H1 (cell line): Measurements from ENCODE around the gene DUSP18. TPM values are rescaled to one million over a fixed set of nuclear protein-coding genes. Genes with fewer than 3 reads are reported as not detected.

Experiments used
- CTCF ChIA-PET: fragments of 300-600 bp; sonication (Branson Sonifier 250); formaldehyde crosslinking; loops from one replicate; lab custom pipeline; 2021; ENCODE audit not compliant: partially characterized antibody; lab: Charles Lee
- POLR2A ChIA-PET: fragments of 300-600 bp; sonication (Branson Sonifier 250); formaldehyde crosslinking; loops from one replicate; lab custom pipeline; 2021; ENCODE audit warnings: inconsistent platforms; ENCODE audit not compliant: partially characterized antibody; lab: Charles Lee
- DNase-seq, 2 experiments: peaks; one replicate each; pipeline versions ENCODE4 v3.0.0 to v3.0.0-alpha.2; 2010 to 2022; ENCODE audit warnings: low spot score in 2 of 2, low read depth in 1 of 2, mixed read lengths in 1 of 2
- FAIRE-seq: peaks from 2 replicates; lab custom pipeline; 2011; peaks lifted over from hg19 to GRCh38; lab: Jason Lieb, UNC
- H2AFZ ChIP-seq: 2 replicates; pipeline ENCODE4 v1.8.1; 2012; ENCODE audit warnings: low read length, inconsistent platforms
- H2AK5ac ChIP-seq: 2 replicates; pipeline ENCODE4 v1.6.1; 2013; ENCODE audit warnings: low read depth, low read length
- H2BK120ac ChIP-seq: replicated peaks from 2 replicates; pipeline ENCODE3; 2013; ENCODE audit warnings: low read depth, low read length, inconsistent platforms
- H2BK12ac ChIP-seq: 2 replicates; pipeline ENCODE4 v1.6.1; 2013; ENCODE audit warnings: low read depth, low read length
- H2BK15ac ChIP-seq: 2 replicates; pipeline ENCODE4 v1.6.1; 2013; ENCODE audit warnings: low read length
- H2BK20ac ChIP-seq: 2 replicates; pipeline ENCODE4 v1.6.1; 2013; ENCODE audit warnings: low read length
- H2BK5ac ChIP-seq: 2 replicates; pipeline ENCODE4 v1.6.1; 2013; ENCODE audit warnings: low read depth, low read length
- H3K14ac ChIP-seq: 2 replicates; pipeline ENCODE4 v1.6.1; 2013; ENCODE audit warnings: inconsistent platforms; ENCODE audit not compliant: insufficient read length
- H3K18ac ChIP-seq: 2 replicates; pipeline ENCODE4 v1.6.1; 2013; ENCODE audit warnings: low read length; ENCODE audit errors: extremely low read depth
- H3K23ac ChIP-seq: 2 replicates; pipeline ENCODE4 v1.6.1; 2013; ENCODE audit warnings: inconsistent platforms; ENCODE audit not compliant: insufficient read length
- H3K23me2 ChIP-seq: 2 replicates; pipeline ENCODE4 v1.6.1; 2013; ENCODE audit warnings: low read depth, low read length
- H3K27ac ChIP-seq: 2 replicates; pipeline ENCODE4 v1.6.1; 2011; ENCODE audit warnings: low read depth, low read length, inconsistent platforms
- H3K27me3 ChIP-seq, 4 experiments: replicated peaks in 1 of 4; 1 replicate in 1 of 4; 2 replicates in 3 of 4; pipeline versions ENCODE4 v1.6.1 to v1.8.1; 2011 to 2013; ENCODE audit warnings: low read length in 3 of 4, mild to moderate bottlenecking in 3 of 4, inconsistent platforms in 2 of 4, mixed read lengths in 2 of 4, moderate library complexity in 1 of 4; ENCODE audit not compliant: control insufficient read depth in 3 of 4, insufficient read depth in 3 of 4; ENCODE audit errors: extremely low read depth in 1 of 4
- H3K36me3 ChIP-seq, 4 experiments: 2 replicates each; pipeline versions ENCODE4 v1.6.1 to v1.8.1; 2011 to 2013; ENCODE audit warnings: mild to moderate bottlenecking in 4 of 4, low read length in 3 of 4, moderate library complexity in 2 of 4, control low read depth in 1 of 4, inconsistent platforms in 1 of 4; ENCODE audit not compliant: insufficient read depth in 4 of 4, control insufficient read depth in 2 of 4
- H3K4ac ChIP-seq: replicated peaks from 2 replicates; pipeline ENCODE3; 2013; ENCODE audit warnings: low read length, low read depth, mixed read lengths, inconsistent platforms; ENCODE audit not compliant: insufficient read length
- H3K4me1 ChIP-seq, 4 experiments: replicated peaks in 1 of 4; 1 replicate in 1 of 4; 2 replicates in 3 of 4; pipeline versions ENCODE4 v1.6.1 to v1.8.1; 2011 to 2013; ENCODE audit warnings: low read length in 3 of 4, inconsistent platforms in 2 of 4, mixed read lengths in 1 of 4; ENCODE audit not compliant: insufficient read depth in 4 of 4, control insufficient read depth in 3 of 4
- H3K4me2 ChIP-seq, 2 experiments: 2 replicates each; pipeline versions ENCODE4 v1.6.1 to v1.8.1; 2011 to 2013; ENCODE audit warnings: low read depth in 2 of 2, low read length in 2 of 2, control low read depth in 1 of 2, inconsistent platforms in 1 of 2, mild to moderate bottlenecking in 1 of 2; ENCODE audit not compliant: insufficient read depth in 1 of 2
- H3K4me3 ChIP-seq, 4 experiments: fragments of 200-600, 300-600 bp in 1 of 4; sonication (generic), shearing (Covaris generic), sonication (Bioruptor Twin) in 1 of 4; 2 replicates each; pipeline versions ENCODE4 v1.5.1 to v1.8.1; 2011 to 2016; ENCODE audit warnings: low read length in 4 of 4, low read depth in 3 of 4, control low read depth in 2 of 4, inconsistent platforms in 2 of 4, mild to moderate bottlenecking in 2 of 4, mixed read lengths in 1 of 4, moderate library complexity in 1 of 4; ENCODE audit not compliant: insufficient read depth in 2 of 4; ENCODE audit errors: extremely low read depth in 1 of 4
- H3K56ac ChIP-seq: replicated peaks from 2 replicates; pipeline ENCODE3; 2013; ENCODE audit warnings: low read depth, mild to moderate bottlenecking, mixed read lengths, low read length, inconsistent platforms; ENCODE audit not compliant: insufficient read length
- H3K79me1 ChIP-seq: 2 replicates; pipeline ENCODE4 v1.6.1; 2013; ENCODE audit warnings: low read depth, low read length, control low read depth
- H3K79me2 ChIP-seq, 2 experiments: 2 replicates each; pipeline versions ENCODE4 v1.6.1 to v1.8.1; 2012 to 2013; ENCODE audit warnings: low read length in 2 of 2, mild to moderate bottlenecking in 2 of 2, inconsistent platforms in 1 of 2; ENCODE audit not compliant: insufficient read depth in 2 of 2, control insufficient read depth in 1 of 2
- H3K9ac ChIP-seq, 4 experiments: replicated peaks in 1 of 4; 1 replicate in 1 of 4; 2 replicates in 3 of 4; pipeline versions ENCODE4 v1.6.1 to v1.8.1; 2011 to 2013; ENCODE audit warnings: low read depth in 3 of 4, low read length in 3 of 4, control low read depth in 2 of 4, mild to moderate bottlenecking in 2 of 4, moderate library complexity in 2 of 4, inconsistent platforms in 1 of 4; ENCODE audit errors: extremely low read depth in 1 of 4
- H3K9me3 ChIP-seq, 2 experiments: 2 replicates each; pipeline versions ENCODE4 v1.6.1 to v1.8.1; 2012 to 2013; ENCODE audit warnings: mild to moderate bottlenecking in 2 of 2, moderate library complexity in 2 of 2, control low read depth in 1 of 2, inconsistent platforms in 1 of 2, low read depth in 1 of 2, low read length in 1 of 2, mixed read lengths in 1 of 2; ENCODE audit not compliant: insufficient read depth in 2 of 2
- H4K20me1 ChIP-seq, 2 experiments: replicated peaks in 1 of 2; 2 replicates each; pipeline versions ENCODE3 to v1.8.1; 2011 to 2013; ENCODE audit warnings: inconsistent platforms in 2 of 2, low read length in 2 of 2, mild to moderate bottlenecking in 1 of 2; ENCODE audit not compliant: insufficient read depth in 2 of 2, control insufficient read depth in 1 of 2
- H4K5ac ChIP-seq: 2 replicates; pipeline ENCODE4 v1.6.1; 2013; ENCODE audit warnings: low read length, low read depth, mixed read lengths, inconsistent platforms; ENCODE audit not compliant: insufficient read length
- H4K8ac ChIP-seq: 2 replicates; pipeline ENCODE4 v1.8.0; 2013; ENCODE audit warnings: mild to moderate bottlenecking, moderate library complexity, low read length, inconsistent platforms; ENCODE audit not compliant: insufficient read depth; ENCODE audit errors: extremely low read depth
- H4K91ac ChIP-seq: replicated peaks from 2 replicates; pipeline ENCODE3; 2013; ENCODE audit warnings: low read length, mixed read lengths, inconsistent platforms; ENCODE audit not compliant: insufficient read length
- ASH2L ChIP-seq: fragments of 200-600, 300-600 bp; sonication (generic); IDR thresholded peaks from one replicate; pipeline ENCODE4 v1.7.1; 2017; ENCODE audit warnings: low read length
- ATF3 ChIP-seq: IDR thresholded peaks from 2 replicates; pipeline ENCODE4 v1.6.1; 2011; ENCODE audit warnings: low read depth, mild to moderate bottlenecking, low read length; ENCODE audit not compliant: insufficient read depth
- CREB1 ChIP-seq: IDR thresholded peaks from 2 replicates; pipeline ENCODE4 v1.6.1; 2012; ENCODE audit warnings: inconsistent platforms
- KDM4A ChIP-seq: IDR thresholded peaks from one replicate; pipeline ENCODE4 v1.7.1; 2012; ENCODE audit warnings: low read depth, mild to moderate bottlenecking, moderate library complexity, low read length, inconsistent platforms; ENCODE audit not compliant: severe bottlenecking
- PHF8 ChIP-seq: fragments of 200-600 bp; sonication (generic); conservative IDR thresholded peaks from 2 replicates; pipeline ENCODE4 v1.7.1; 2012; ENCODE audit warnings: low read depth, mild to moderate bottlenecking, inconsistent platforms, low read length, moderate library complexity
- RBBP5 ChIP-seq: IDR thresholded peaks from 2 replicates; pipeline ENCODE4 v1.7.1; 2012; ENCODE audit warnings: low read depth, mild to moderate bottlenecking, inconsistent platforms, low read length, moderate library complexity, borderline replicate concordance
- RNF2 ChIP-seq: fragments of 200-900, 300-1000 bp; sonication (generic); IDR thresholded peaks from 2 replicates; pipeline ENCODE4 v1.7.1; 2016; ENCODE audit warnings: borderline replicate concordance, low read depth, mild to moderate bottlenecking, antibody characterized with exemption, low read length; ENCODE audit not compliant: poor library complexity, severe bottlenecking; ENCODE audit errors: missing control alignments
- SP1 ChIP-seq: IDR thresholded peaks from 2 replicates; pipeline ENCODE4 v1.6.1; 2011; ENCODE audit warnings: low read depth, low read length
- TAF1 ChIP-seq: IDR thresholded peaks from 2 replicates; pipeline ENCODE4 v1.6.1; 2011; ENCODE audit warnings: mild to moderate bottlenecking, low read depth, low read length
- TBP ChIP-seq: IDR thresholded peaks from 2 replicates; pipeline ENCODE4 v1.6.1; 2011; ENCODE audit warnings: low read depth, low read length, improper control_type of control experiment
- WGBS, 2 experiments: shearing (Covaris generic) in 1 of 2; methylation state at CpG; one replicate each; pipeline versions ENCODE4 v1.1.6 to v1.1.7; 2013 to 2015; ENCODE audit warnings: low lambda C conversion rate in 2 of 2, mixed read lengths in 2 of 2, inconsistent platforms in 1 of 2, low coverage in 1 of 2, missing lambda C conversion rate in 1 of 2; ENCODE audit not compliant: insufficient replicate concordance in 2 of 2, insufficient coverage in 1 of 2, insufficient read length in 1 of 2; ENCODE audit errors: extremely low coverage in 1 of 2, missing lambda C conversion rate in 1 of 2; 5-methylcytosine and 5-hydroxymethylcytosine counted together
- polyA plus RNA-seq, 7 experiments: library from polyadenylated mRNA; depleted of rRNA in 3 of 7; stranded (reverse) in 5 of 7; unstranded in 2 of 7; fragments of >200 nt in 5 of 7; fragments of 200-250 nt in 2 of 7; gene quantifications; 1 replicate in 5 of 7; 2 replicates in 1 of 7; 4 replicates in 1 of 7; pipeline versions ENCODE4 v1.2.1 to v1.2.3, GENCODE V29; 2011 to 2013; ENCODE audit warnings: missing spikeins in 2 of 7, mixed read lengths in 2 of 7
- total RNA-seq: library from RNA; stranded (reverse); fragmentation: NEBNext Ultra II Directional; extraction: Animal tissue kit (Norgen Biotek cat#: 25700); gene quantifications from 2 replicates; pipeline ENCODE4 v1.2.1, GENCODE V29; 2021

Gene DUSP18
- total and polyA plus RNA-seq, 2 of the 8 experiments (the other 6 are each of a cell fraction or from before 2014, with no cell fraction given), result 2.6 to 7.3 TPM

GRCh38 chr22:30694640-30695350 is 27.1 kb upstream of the DUSP18 start, which contains the start of gene OSBP2:
Gene OSBP2, plus strand, starts transcription at chr22:30694874. Its CDS starts 36 bp downstream, at chr22:30694910.
- Histone ChIP-seq H3K27ac (peak within 1 kb of the TSS; percentile 54; the same call in 1 of the 2 replicates), H3K4ac (peak within 1 kb of the TSS; percentile 69), H3K23me2 (peaks cover 13% of the 10 kb centered on the region; the same call in 1 of the 2 replicates), H3K9me3 (no peaks in the 10 kb centered on the region), H3K4me1 (peaks cover 0 to 6% (median 3%) of the 10 kb centered on the region in 4 experiments; a peak in 4 of 7 replicates), H4K5ac (peak within 1 kb of the TSS; percentile 93), H3K4me3 (peak within 1 kb of the TSS; percentile 59 to 73 (median 68)), H2BK15ac (peak within 1 kb of the TSS; percentile 46), H3K18ac (peak within 1 kb of the TSS; percentile 97), H4K20me1 (peaks cover 0 to 5% of the 10 kb centered on the region in 2 experiments), H3K56ac (peak within 1 kb of the TSS; percentile 59), H3K14ac (no peak within 1 kb of the TSS), H3K36me3 (no peaks in the 10 kb centered on the region), H2BK120ac (peak within 1 kb of the TSS; percentile 54), H3K79me2 (no peaks in the 10 kb centered on the region), H2BK12ac (peak within 1 kb of the TSS; percentile 68; the same call in 1 of the 2 replicates), H2AK5ac (no peak within 1 kb of the TSS), H4K91ac (peak within 1 kb of the TSS; percentile 88), H2AFZ (peak within 1 kb of the TSS; percentile 69; the same call in 1 of the 2 replicates), H4K8ac (peak within 1 kb of the TSS; percentile 96), H3K79me1 (no peaks in the 10 kb centered on the region), H2BK20ac (no peak within 1 kb of the TSS), H2BK5ac (peak within 1 kb of the TSS; percentile 52; the same call in 1 of the 2 replicates), H3K23ac (no peak within 1 kb of the TSS), H3K27me3 (peaks cover 0 to 17% (median 14%) of the 10 kb centered on the region in 4 experiments; a peak in 6 of 7 replicates), H3K9ac (peak within 1 kb of the TSS; percentile 40 to 70 (median 58); a peak in 6 of 7 replicates), H3K4me2 (peak within 1 kb of the TSS; percentile 80 to 85)
- peak in 1 of 2 experiments; percentile 79 for DNase-seq
- 4% methylated on average over 31 of the region's 88 CpGs; no CpG with 5 or more reads in 1 of the 2 experiments for WGBS, 2 experiments
- no peak for FAIRE-seq
- CTCF ChIA-PET, result interaction anchor here (1.3 to 3.0 kb wide), 4 partner anchors 10 to 61 kb away, joined by 4 to 16 read pairs (median 6); partner anchors contain the start of gene SLC35E4
- POLR2A ChIA-PET, result interaction anchor here (0.6 to 2.2 kb wide), 9 partner anchors 11 to 60 kb away, joined by 3 to 8 read pairs (median 4); partner anchors contain the start of genes DUSP18 and SLC35E4
- TF ChIP-seq CREB1 (peak; percentile 15; the same call in 1 of the 2 replicates), TAF1 (peak; percentile 42; the same call in 1 of the 2 replicates), SP1 (no peak), TBP (no peak), RNF2 (no peak), ATF3 (no peak), KDM4A (peak; percentile 91), RBBP5 (peak; percentile 58; the same call in 1 of the 2 replicates), PHF8 (peak; percentile 59), ASH2L (peak; percentile 87)
